BLaER1 treated with 17β-estradiol and CSF1 and Interleukin-3, amounts not matched to agents 10 nM and 100 nM (cell line): ENCODE measurements around the gene OR7A5.

Source experiments
- H3K27ac ChIP-seq, 11 experiments: shearing (Covaris generic); formaldehyde crosslinking; 2 replicates each; pipeline ENCODE4 v1.8.1; 2022
- H3K27me3 ChIP-seq, 11 experiments: shearing (Covaris generic); formaldehyde crosslinking; 2 replicates each; pipeline ENCODE4 v1.8.1; 2022
- H3K36me3 ChIP-seq, 11 experiments: shearing (Covaris generic); formaldehyde crosslinking; 2 replicates each; pipeline ENCODE4 v1.8.1; 2022
- H3K4me1 ChIP-seq, 10 experiments: shearing (Covaris generic); formaldehyde crosslinking; 2 replicates each; pipeline ENCODE4 v1.8.1; 2022
- H3K4me2 ChIP-seq, 11 experiments: shearing (Covaris generic); formaldehyde crosslinking; 2 replicates each; pipeline ENCODE4 v1.8.1; 2022
- H3K4me3 ChIP-seq, 10 experiments: shearing (Covaris generic); formaldehyde crosslinking; 2 replicates each; pipeline ENCODE4 v1.8.1; 2022
- H3K9ac ChIP-seq, 11 experiments: shearing (Covaris generic); formaldehyde crosslinking; 2 replicates each; pipeline ENCODE4 v1.8.1; 2022
- H3K9me3 ChIP-seq, 11 experiments: shearing (Covaris generic); formaldehyde crosslinking; replicated peaks in 1 of 11; 2 replicates each; pipeline ENCODE4 v1.8.1; 2022
- H4K20me1 ChIP-seq, 11 experiments: shearing (Covaris generic); formaldehyde crosslinking; 2 replicates each; pipeline ENCODE4 v1.8.1; 2022
- Cebpa-rat ChIP-seq, 11 experiments: shearing (Covaris generic); IDR thresholded peaks; 2 replicates each; pipeline ENCODE4 v1.8.1; 2022

The OR7A5 gene

DNA sequence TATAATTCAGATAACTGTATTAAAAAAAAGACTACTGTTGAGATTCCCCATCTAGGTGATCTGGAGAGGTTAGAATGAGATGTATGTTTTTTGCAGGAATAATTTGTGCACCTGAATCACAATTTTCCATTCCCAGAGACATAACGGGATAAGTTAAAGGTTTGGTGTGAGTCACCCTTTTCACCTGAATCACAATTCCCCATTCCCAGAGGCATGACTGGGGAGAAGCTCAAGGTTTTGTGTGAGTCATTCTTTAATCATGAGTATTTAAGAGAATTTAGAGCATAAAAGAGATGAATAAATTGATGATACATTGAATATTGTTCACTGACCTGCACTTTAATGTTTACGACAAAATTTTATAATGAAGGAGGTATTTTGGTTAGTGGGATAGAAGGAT, 9.0 kb downstream of the OR7A5 start:
- Histone ChIP-seq H3K9me3 (peaks cover 0 to 21% (median 15%) of the 10 kb centered on the region in 11 experiments; a peak in 12 of 22 replicates), H3K4me2 (no peak overlapping the region), H3K4me1 (peaks cover 13 to 24% (median 17%) of the 10 kb centered on the region in 10 experiments; a peak in 18 of 20 replicates), H3K36me3 (no peaks in the 10 kb centered on the region), H4K20me1 (no peaks in the 10 kb centered on the region), H3K9ac (no peak overlapping the region), H3K27ac (no peak overlapping the region), H3K27me3 (no peaks in the 10 kb centered on the region), H3K4me3 (no peak overlapping the region)
- TF ChIP-seq Cebpa-rat (IDR thresholded peaks at IDR 0.05): no peak

DNA sequence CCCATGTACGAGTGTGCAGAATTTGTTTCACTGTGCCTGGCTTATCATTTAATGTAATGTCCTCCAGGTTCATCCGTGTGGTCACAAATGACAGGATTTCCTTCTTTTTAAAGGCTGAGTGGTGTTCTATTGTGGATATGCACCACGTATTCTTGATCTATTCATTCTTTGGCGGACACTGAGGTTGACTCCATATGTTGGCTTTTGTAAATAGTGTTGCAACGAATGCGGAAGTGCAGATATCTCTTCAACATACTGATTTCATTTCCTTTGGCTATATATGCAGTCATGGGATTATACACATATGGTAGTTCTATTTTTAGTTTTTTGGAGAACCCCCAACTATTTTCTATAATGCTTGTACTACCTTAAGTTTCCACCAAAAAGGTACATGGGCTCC, 13.0 kb downstream of the OR7A5 start:
- H3K9ac ChIP-seq: no peak overlapping the region
- TF ChIP-seq Cebpa-rat (IDR thresholded peaks at IDR 0.05): peak in 2 of 11 experiments; percentile 33 to 38; a peak in 2 of 22 replicates
- H4K20me1 ChIP-seq: no peaks in the 10 kb centered on the region
- no peaks in the 10 kb centered on the region for H3K36me3 ChIP-seq
- no peak overlapping the region for H3K4me3 ChIP-seq
- peaks cover 9 to 20% (median 17%) of the 10 kb centered on the region in 10 experiments; a peak in 18 of 20 replicates for H3K4me1 ChIP-seq
- H3K27ac ChIP-seq: peak overlapping the region in 9 of 11 experiments; percentile 9 to 51 (median 43); a peak in 16 of 22 replicates
- H3K9me3 ChIP-seq: peaks cover 0 to 26% (median 15%) of the 10 kb centered on the region in 11 experiments; a peak in 12 of 22 replicates
- H3K4me2 ChIP-seq: peak overlapping the region; percentile 10 to 51 (median 30); a peak in 16 of 22 replicates
- no peaks in the 10 kb centered on the region for H3K27me3 ChIP-seq

DNA sequence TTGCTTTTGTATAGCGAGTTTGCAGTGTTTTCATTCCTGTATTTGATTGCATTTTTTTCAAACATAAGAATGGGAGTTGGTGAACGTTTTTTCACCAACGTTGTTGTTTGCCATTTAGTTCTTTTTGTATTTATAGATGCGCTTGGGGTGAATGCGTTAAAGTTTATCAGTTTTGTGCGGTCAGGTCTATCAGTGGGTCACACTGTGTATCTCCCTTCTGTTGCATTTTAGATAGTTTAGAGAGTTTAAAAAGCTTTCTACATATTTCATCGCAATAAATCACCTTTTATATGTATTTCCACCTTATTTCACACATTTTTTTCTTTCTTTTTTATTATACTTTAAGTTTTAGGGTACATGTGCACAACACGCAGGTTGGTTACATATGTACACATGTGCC, 16.4 kb downstream of the OR7A5 start:
- H3K4me2 ChIP-seq: no peak overlapping the region
- no peaks in the 10 kb centered on the region for H4K20me1 ChIP-seq
- no peak overlapping the region for H3K27ac ChIP-seq
- H3K9ac ChIP-seq: no peak overlapping the region
- no peaks in the 10 kb centered on the region for H3K36me3 ChIP-seq
- H3K27me3 ChIP-seq: no peaks in the 10 kb centered on the region
- TF ChIP-seq Cebpa-rat (IDR thresholded peaks at IDR 0.05): no peak
- H3K4me3 ChIP-seq: no peak overlapping the region
- H3K9me3 ChIP-seq: peaks cover 0 to 7% (median 0%) of the 10 kb centered on the region in 11 experiments; a peak in 4 of 22 replicates
- peaks cover 9 to 20% (median 17%) of the 10 kb centered on the region in 10 experiments; a peak in 18 of 20 replicates for H3K4me1 ChIP-seq

DNA sequence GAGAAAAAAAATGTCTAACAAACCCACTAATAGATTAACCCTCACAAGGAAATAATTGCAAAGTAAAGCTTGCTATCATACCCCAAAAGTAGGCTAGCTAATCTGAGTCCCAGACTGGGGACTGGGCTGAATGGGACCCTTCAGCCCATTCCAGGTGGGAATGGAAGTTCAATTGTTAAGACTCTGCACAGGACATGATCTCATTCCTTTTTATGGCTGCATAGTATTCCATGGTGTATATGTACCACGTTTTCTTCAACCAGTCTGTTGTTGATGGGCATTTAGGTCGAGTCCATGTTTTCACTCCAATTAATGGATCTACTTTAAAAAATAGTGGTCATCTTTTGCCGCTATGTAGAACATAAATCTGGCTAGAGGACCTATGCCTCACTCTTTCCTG, 17.9 kb downstream of the OR7A5 start:
- H3K36me3 ChIP-seq: no peaks in the 10 kb centered on the region
- no peak for TF ChIP-seq Cebpa-rat (IDR thresholded peaks at IDR 0.05)

DNA sequence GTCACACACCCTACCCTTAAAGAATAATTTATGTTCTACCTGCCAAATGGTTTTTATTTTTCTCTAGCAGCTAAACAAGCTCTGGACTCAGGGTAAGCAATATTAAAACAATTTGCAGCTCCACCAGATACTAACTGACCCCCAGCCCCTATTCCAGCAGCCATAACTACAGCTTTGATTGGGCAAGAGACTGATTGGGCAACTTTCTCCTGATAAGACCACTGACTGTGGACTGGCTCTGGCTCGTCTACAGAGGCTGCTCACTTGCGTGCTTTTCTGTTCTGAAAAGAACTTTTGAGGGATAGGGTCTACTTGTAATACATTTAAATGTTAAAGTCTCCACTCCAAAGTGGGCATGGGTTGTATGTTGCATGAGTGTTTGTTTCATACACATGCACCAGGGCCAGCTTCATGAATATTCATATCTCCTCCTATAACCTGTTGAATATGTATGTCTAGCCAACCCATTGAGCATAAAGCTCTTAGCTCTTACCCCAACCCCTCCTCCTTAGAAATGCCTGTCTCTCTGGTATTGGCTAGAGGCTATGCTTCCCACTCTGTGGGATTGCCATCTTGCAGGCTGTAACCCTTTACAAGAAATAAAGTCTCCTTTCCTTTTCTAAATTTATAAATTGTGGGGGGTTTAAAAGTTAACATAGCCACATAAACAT, 19.9 kb downstream of the OR7A5 start:
- Histone ChIP-seq H3K9ac (no peak overlapping the region), H3K27ac (no peak overlapping the region), H3K36me3 (no peaks in the 10 kb centered on the region), H3K9me3 (peaks cover 0 to 7% (median 0%) of the 10 kb centered on the region in 11 experiments; a peak in 4 of 22 replicates), H3K4me1 (peaks cover 0 to 5% (median 0%) of the 10 kb centered on the region in 10 experiments; a peak in 4 of 20 replicates), H4K20me1 (no peaks in the 10 kb centered on the region), H3K4me2 (no peak overlapping the region), H3K4me3 (no peak overlapping the region), H3K27me3 (no peaks in the 10 kb centered on the region)
- TF ChIP-seq Cebpa-rat (IDR thresholded peaks at IDR 0.05): no peak

More for the DNA sequence above, 17.9 kb downstream of the OR7A5 start:
- Histone ChIP-seq H3K27me3 (no peaks in the 10 kb centered on the region), H3K4me3 (no peak overlapping the region), H3K27ac (no peak overlapping the region), H4K20me1 (no peaks in the 10 kb centered on the region), H3K9me3 (peaks cover 0 to 7% (median 0%) of the 10 kb centered on the region in 11 experiments; a peak in 4 of 22 replicates), H3K4me2 (no peak overlapping the region), H3K9ac (no peak overlapping the region), H3K4me1 (peaks cover 2 to 10% (median 8%) of the 10 kb centered on the region in 10 experiments; a peak in 17 of 20 replicates)

DNA sequence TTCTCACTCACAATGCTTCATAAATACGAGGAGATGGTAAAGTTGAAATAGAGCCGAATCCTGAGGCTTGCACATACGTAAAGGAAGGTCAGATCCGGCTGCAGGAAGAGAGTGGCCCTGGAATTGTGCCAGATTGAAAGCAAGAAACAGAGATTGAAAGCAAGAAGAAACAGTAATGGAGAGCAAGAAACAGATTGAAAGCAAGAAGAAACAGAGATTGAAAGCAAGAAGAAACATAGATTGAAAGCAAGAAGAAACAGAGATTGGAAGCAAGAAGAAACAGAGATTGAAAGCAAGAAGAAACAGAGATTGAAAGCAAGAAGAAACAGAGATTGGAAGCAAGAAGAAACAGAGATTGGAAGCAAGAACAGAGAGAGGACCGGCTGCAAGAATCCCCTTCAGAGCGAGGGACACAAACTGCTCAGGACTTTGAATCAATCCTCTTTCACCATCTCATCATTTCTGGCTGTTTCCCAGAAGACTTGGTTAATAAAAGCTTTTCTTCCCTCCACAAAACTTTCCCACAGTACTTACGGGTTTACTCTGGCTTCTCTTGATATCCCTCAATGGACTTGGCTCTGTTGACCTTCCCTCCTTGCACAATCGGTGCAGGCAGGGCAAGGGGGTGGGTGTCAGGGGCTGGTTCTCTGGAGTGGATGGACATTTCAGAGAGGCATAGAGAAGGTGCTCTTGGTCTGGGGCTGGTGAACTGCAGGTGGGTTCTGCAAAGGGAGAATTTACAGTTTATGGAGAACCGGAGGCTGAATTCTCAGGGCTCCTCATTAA, 25.5 kb downstream of the OR7A5 start:
- H3K9me3 ChIP-seq: no peaks in the 10 kb centered on the region
- TF ChIP-seq Cebpa-rat (IDR thresholded peaks at IDR 0.05): no peak
- no peaks in the 10 kb centered on the region for H3K36me3 ChIP-seq
- H3K9ac ChIP-seq: no peak overlapping the region
- peak overlapping the region in 9 of 11 experiments; percentile 0 to 58 (median 6); a peak in 8 of 22 replicates for H3K4me2 ChIP-seq
- no peak overlapping the region for H3K4me3 ChIP-seq
- peaks cover 0 to 21% (median 9%) of the 10 kb centered on the region in 10 experiments; a peak in 12 of 20 replicates for H3K4me1 ChIP-seq
- no peaks in the 10 kb centered on the region for H4K20me1 ChIP-seq
- no peak overlapping the region for H3K27ac ChIP-seq
- H3K27me3 ChIP-seq: no peaks in the 10 kb centered on the region

DNA sequence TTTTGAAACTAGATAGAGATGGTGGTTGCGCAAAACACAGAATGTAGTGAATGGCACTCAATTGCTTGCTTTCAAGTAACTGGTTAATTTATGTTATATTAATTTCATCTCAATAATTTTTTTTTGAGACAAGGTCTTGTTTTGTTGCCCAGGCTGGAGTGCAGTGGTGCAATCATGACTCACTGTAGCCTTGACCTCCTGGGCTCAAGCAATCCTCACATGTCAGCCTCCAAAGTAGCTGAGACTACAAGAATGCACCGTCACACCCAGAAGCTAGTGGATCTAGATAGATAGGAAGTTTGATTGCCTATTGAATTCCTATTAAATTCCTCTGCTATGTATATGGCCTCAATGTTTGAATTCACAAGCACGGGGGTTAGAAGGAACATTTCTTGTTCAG, 30.2 kb downstream of the OR7A5 start:
- H3K4me3 ChIP-seq: no peak overlapping the region
- H3K4me1 ChIP-seq: peaks cover 0 to 21% (median 8%) of the 10 kb centered on the region in 10 experiments; a peak in 11 of 20 replicates
- H3K9me3 ChIP-seq: peaks cover 0 to 14% (median 0%) of the 10 kb centered on the region in 11 experiments; a peak in 4 of 22 replicates
- peak overlapping the region in 2 of 11 experiments; percentile 2 to 42; a peak in 4 of 22 replicates for H3K4me2 ChIP-seq
- no peaks in the 10 kb centered on the region for H3K36me3 ChIP-seq
- no peak overlapping the region for H3K27ac ChIP-seq
- H4K20me1 ChIP-seq: no peaks in the 10 kb centered on the region
- TF ChIP-seq Cebpa-rat (IDR thresholded peaks at IDR 0.05): no peak
- H3K9ac ChIP-seq: no peak overlapping the region
- no peaks in the 10 kb centered on the region for H3K27me3 ChIP-seq

DNA sequence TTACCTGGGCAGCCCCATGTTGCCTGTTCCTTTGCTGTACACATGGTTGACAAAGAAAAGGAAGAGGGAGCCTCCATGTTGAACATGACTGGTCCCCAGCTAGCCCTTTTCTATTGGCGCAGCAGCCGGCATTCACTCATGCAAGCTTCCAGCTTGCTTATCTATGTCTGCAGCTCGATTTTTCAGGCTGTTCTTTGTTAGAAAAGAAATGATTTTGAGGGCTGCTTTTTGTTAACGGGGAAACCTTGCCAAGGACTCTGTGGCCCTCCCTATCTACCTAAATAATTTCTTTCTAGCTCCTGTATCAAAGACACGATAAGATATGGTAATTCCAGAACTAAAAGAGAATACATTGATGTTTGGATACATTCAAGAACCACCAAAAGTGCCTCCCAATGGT, 36.2 kb downstream of the OR7A5 start:
- Histone ChIP-seq H3K36me3 (no peaks in the 10 kb centered on the region), H3K9me3 (peaks cover 0 to 14% (median under 1%) of the 10 kb centered on the region in 11 experiments; a peak in 5 of 22 replicates), H3K4me1 (peaks cover 0 to 23% (median 12%) of the 10 kb centered on the region in 10 experiments; a peak in 15 of 20 replicates), H4K20me1 (no peaks in the 10 kb centered on the region), H3K4me2 (no peak overlapping the region), H3K4me3 (no peak overlapping the region), H3K9ac (no peak overlapping the region), H3K27me3 (no peaks in the 10 kb centered on the region), H3K27ac (no peak overlapping the region)
- TF ChIP-seq Cebpa-rat (IDR thresholded peaks at IDR 0.05): no peak

DNA sequence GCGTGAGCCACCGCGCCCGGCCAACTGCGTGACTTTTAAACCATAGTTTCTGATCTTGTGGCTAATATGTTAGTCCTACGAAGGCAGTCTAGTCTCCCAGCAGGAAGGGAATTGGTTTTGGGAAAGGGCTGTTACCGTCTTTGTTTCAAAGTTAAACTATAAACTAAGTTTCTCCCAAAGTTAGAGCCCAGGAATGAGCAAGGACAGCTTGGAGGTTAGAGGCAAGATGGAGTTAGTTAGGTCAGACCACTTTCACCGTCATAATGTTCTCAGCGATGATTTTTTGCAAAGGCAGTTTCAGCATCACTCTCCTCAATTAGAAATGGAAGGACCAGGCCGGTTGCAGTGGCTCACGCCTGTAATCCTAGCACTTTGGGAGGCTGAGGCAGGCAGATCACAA, 39.0 kb downstream of the OR7A5 start:
- no peak for TF ChIP-seq Cebpa-rat (IDR thresholded peaks at IDR 0.05)
- H3K9me3 ChIP-seq: peaks cover 7 to 17% (median 12%) of the 10 kb centered on the region in 11 experiments
- H3K27ac ChIP-seq: peak overlapping the region in 3 of 11 experiments; percentile 9 to 37 (median 16); a peak in 1 of 22 replicates
- peaks cover 13 to 34% (median 20%) of the 10 kb centered on the region in 10 experiments for H3K4me1 ChIP-seq
- no peak overlapping the region for H3K9ac ChIP-seq
- no peaks in the 10 kb centered on the region for H3K27me3 ChIP-seq
- no peaks in the 10 kb centered on the region for H4K20me1 ChIP-seq
- no peak overlapping the region for H3K4me3 ChIP-seq
- peak overlapping the region in 7 of 11 experiments; percentile 36 to 78 (median 55); a peak in 15 of 22 replicates for H3K4me2 ChIP-seq
- no peaks in the 10 kb centered on the region for H3K36me3 ChIP-seq
